K562 (cell line): Measurements from ENCODE around the gene RAB31. TPM values are rescaled to one million over a fixed set of nuclear protein-coding genes. Genes with fewer than 3 reads are reported as not detected.
A peak's percentile ranks its signal among the peaks of the same experiment; 100 is the strongest.

Experiments used
- ATAC-seq: fragments of 200-7000 bp; cut with Tn5 transposase; 3 replicates; pipeline ENCODE4 v1.9.1; 2020; ENCODE audit warnings: moderate library complexity
- BruUV-seq: library from RNA; stranded (reverse); fragments of 400-500 nt; replicated peaks from 2 replicates; lab custom pipeline; 2021; lab: Mats Ljungman, UMichigan
- CTCF ChIA-PET: fragments of 300-600 bp; formaldehyde crosslinking; extraction: SDS; loops from one replicate; lab custom pipeline; 2021; ENCODE audit warnings: low intra/inter-chr PET ratio; lab: Yijun Ruan, JAX
- POLR2A ChIA-PET: fragments of 300-600, 350-650 bp; sonication (Branson Sonifier 250); formaldehyde crosslinking; extraction: SDS; loops from one replicate; lab custom pipeline; 2021; ENCODE audit warnings: antibody characterized with exemption, inconsistent platforms; lab: Yijun Ruan, JAX
- DNase-seq, 4 experiments: peaks; one replicate each; pipeline versions ENCODE4 v3.0.0 to v3.0.0-alpha.2; 2011 to 2018; ENCODE audit warnings: low spot score in 3 of 4, mixed read lengths in 3 of 4; ENCODE audit errors: extremely low read depth in 1 of 4
- FAIRE-seq: peaks from 2 replicates; lab custom pipeline; 2011; peaks lifted over from hg19 to GRCh38; lab: Jason Lieb, UNC
- H2AFZ ChIP-seq: 2 replicates; pipeline ENCODE4 v1.6.0; 2011; ENCODE audit warnings: low read depth, low read length, control low read depth, inconsistent platforms
- H3K27ac ChIP-seq: fragments of 200-600 bp; 3 replicates; pipeline ENCODE4 v1.8.0; 2011; ENCODE audit warnings: low read depth, mild to moderate bottlenecking, control low read depth, inconsistent platforms, low read length, moderate library complexity, mixed read lengths; ENCODE audit errors: extremely low read depth
- H3K27me3 ChIP-seq, 2 experiments: fragments of 300-600 bp in 1 of 2; 2 replicates in 1 of 2; 3 replicates in 1 of 2; pipeline versions ENCODE4 v1.6.0 to v1.8.0; 2011; ENCODE audit warnings: inconsistent platforms in 2 of 2, low read length in 2 of 2, mild to moderate bottlenecking in 1 of 2, mixed read lengths in 1 of 2, moderate library complexity in 1 of 2; ENCODE audit not compliant: control insufficient read depth in 2 of 2, insufficient read depth in 2 of 2
- H3K36me3 ChIP-seq: fragments of 300-600 bp; 3 replicates; pipeline ENCODE4 v1.8.0; 2011; ENCODE audit warnings: mild to moderate bottlenecking, low read length, inconsistent platforms; ENCODE audit not compliant: control insufficient read depth, insufficient read depth
- H3K4me1 ChIP-seq, 2 experiments: fragments of 200-600 bp in 1 of 2; replicated peaks in 1 of 2; 2 replicates in 1 of 2; 3 replicates in 1 of 2; pipeline versions ENCODE4 v1.5.1 to v1.8.0; 2011; ENCODE audit warnings: inconsistent platforms in 2 of 2, low read length in 2 of 2, mild to moderate bottlenecking in 1 of 2, mixed read lengths in 1 of 2, moderate library complexity in 1 of 2; ENCODE audit not compliant: control insufficient read depth in 2 of 2, insufficient read depth in 2 of 2
- H3K4me2 ChIP-seq: 2 replicates; pipeline ENCODE4 v1.6.1; 2011; ENCODE audit warnings: low read length, control low read depth, inconsistent platforms, mixed read lengths; ENCODE audit not compliant: insufficient read depth
- H3K4me3 ChIP-seq: fragments of 200-600 bp; sonication (generic), shearing (Covaris generic); 2 replicates; pipeline ENCODE4 v1.5.1; 2016; ENCODE audit warnings: control low read depth, inconsistent platforms
- H3K79me2 ChIP-seq: fragments of 200-600 bp; 3 replicates; pipeline ENCODE4 v1.8.0; 2011; ENCODE audit warnings: low read length, inconsistent platforms; ENCODE audit not compliant: control insufficient read depth, insufficient read depth
- H3K9ac ChIP-seq, 2 experiments: 2 replicates each; pipeline versions ENCODE4 v1.6.0 to v1.6.1; 2011; ENCODE audit warnings: low read depth in 2 of 2, low read length in 2 of 2, control low read depth in 1 of 2, inconsistent platforms in 1 of 2, mild to moderate bottlenecking in 1 of 2, mixed read lengths in 1 of 2; ENCODE audit not compliant: insufficient read depth in 1 of 2
- H3K9me1 ChIP-seq: one replicate; pipeline ENCODE4 v1.6.0; 2011; ENCODE audit warnings: inconsistent platforms, mild to moderate bottlenecking, low read length, moderate library complexity; ENCODE audit not compliant: control insufficient read depth, insufficient read depth
- H3K9me3 ChIP-seq: replicated peaks from 2 replicates; pipeline ENCODE4 v1.5.1; 2011; ENCODE audit warnings: low read depth, low read length, inconsistent platforms; ENCODE audit not compliant: control insufficient read depth, insufficient read depth
- H4K20me1 ChIP-seq: replicated peaks from 2 replicates; pipeline ENCODE4 v1.6.1; 2011; ENCODE audit warnings: low read length, inconsistent platforms, mixed read lengths; ENCODE audit not compliant: control insufficient read depth, insufficient read depth
- ATF1 ChIP-seq, 2 experiments: fragments of 450-650 bp in 1 of 2; IDR thresholded peaks; 2 replicates each; pipeline ENCODE4 v1.6.1; 2016; ENCODE audit warnings: missing compliant biosample characterization in 1 of 2, missing genetic modification characterization in 1 of 2
- CTBP1 ChIP-seq: fragments of 450-650 bp; IDR thresholded peaks from 2 replicates; pipeline ENCODE4 v1.6.1; 2016; ENCODE audit warnings: borderline replicate concordance
- EP300 ChIP-seq: IDR thresholded peaks from 2 replicates; pipeline ENCODE4 v1.6.1; 2012; ENCODE audit warnings: low read length, improper control_type of control experiment
- FOSL1 ChIP-seq: fragments of 200-800 bp; sonication (Bioruptor generic); conservative IDR thresholded peaks from 2 replicates; pipeline ENCODE4 v1.6.1; 2016; ENCODE audit warnings: missing genetic modification characterization, missing compliant biosample characterization
- FOXM1 ChIP-seq, 2 experiments: fragments of 450-650 bp in 1 of 2; sonication (generic) in 1 of 2; formaldehyde crosslinking in 1 of 2; IDR thresholded peaks; 2 replicates each; pipeline versions ENCODE4 v1.6.1 to v1.9.0; 2017 to 2022; ENCODE audit warnings: low read depth in 2 of 2, mild to moderate bottlenecking in 2 of 2, missing genetic modification reagents in 1 of 2, moderate library complexity in 1 of 2
- JUND ChIP-seq, 2 experiments: IDR thresholded peaks; 2 replicates in 1 of 2; 3 replicates in 1 of 2; pipeline ENCODE4 v1.6.1; 2011; ENCODE audit warnings: borderline replicate concordance in 2 of 2, low read depth in 2 of 2, low read length in 2 of 2, improper control_type of control experiment in 1 of 2, missing biosample characterization in 1 of 2, missing genetic modification characterization in 1 of 2, missing genetic modification reagents in 1 of 2
- MEIS2 ChIP-seq: fragments of 450-650 bp; IDR thresholded peaks from 2 replicates; pipeline ENCODE4 v1.6.1; 2014; ENCODE audit warnings: mild to moderate bottlenecking; ENCODE audit not compliant: partially characterized antibody
- NFE2 ChIP-seq: IDR thresholded peaks from 2 replicates; pipeline ENCODE4 v1.6.1; 2014; ENCODE audit warnings: antibody characterized with exemption, low read depth
- POLR2A ChIP-seq: fragments of 450-650 bp; conservative IDR thresholded peaks from 2 replicates; pipeline ENCODE4 v1.6.1; 2016
- RAD21 ChIP-seq, 2 experiments: fragments of 250-450 bp in 1 of 2; fragments of 450-650 bp in 1 of 2; sonication (Bioruptor Pico) in 1 of 2; formaldehyde crosslinking in 1 of 2; IDR thresholded peaks in 1 of 2; conservative IDR thresholded peaks in 1 of 2; 2 replicates each; pipeline versions ENCODE4 v1.4.0 to v1.8.0; 2020 to 2022; ENCODE audit warnings: mild to moderate bottlenecking in 2 of 2, moderate library complexity in 1 of 2
- RCOR1 ChIP-seq, 2 experiments: IDR thresholded peaks; 2 replicates each; pipeline ENCODE4 v1.6.1; 2012; ENCODE audit warnings: low read depth in 2 of 2, low read length in 2 of 2, borderline replicate concordance in 1 of 2, improper control_type of control experiment in 1 of 2
- TCF3 ChIP-seq: sonication (generic); formaldehyde crosslinking; IDR thresholded peaks from 2 replicates; pipeline ENCODE4 v1.4.0; 2020; ENCODE audit warnings: mild to moderate bottlenecking, missing genetic modification reagents
- ZNF778 ChIP-seq: fragments of 450-650 bp; formaldehyde crosslinking; IDR thresholded peaks from 2 replicates; pipeline ENCODE4 v1.4.0; 2020; ENCODE audit warnings: mild to moderate bottlenecking, moderate library complexity
- WGBS: fragments of 100-300 bp; shearing (Covaris generic); methylation state at CpG from one replicate; pipeline ENCODE4 v1.1.6; 2016; ENCODE audit warnings: low coverage, mixed read lengths; ENCODE audit not compliant: insufficient coverage; ENCODE audit errors: missing lambda C conversion rate; 5-methylcytosine and 5-hydroxymethylcytosine counted together
- in situ Hi-C: fragments of 300-500 bp; cut with MboI; formaldehyde crosslinking; loops from 4 replicates; pipeline ENCODE4 v1.15.0; 2018; ENCODE audit warnings: inconsistent platforms, mixed read lengths
- intact Hi-C: fragments of 100-400 bp; cut with micrococcal nuclease; formaldehyde crosslinking; loops from 2 replicates; pipeline ENCODE4 v1.14.2; 2022
- polyA plus RNA-seq, 8 experiments: library from polyadenylated mRNA; depleted of rRNA in 4 of 8; stranded (reverse) in 5 of 8; unstranded in 3 of 8; fragments of >200 nt; fragmentation: Nextera tagmentation in 2 of 8; fragmentation: Illumina TruSeq in 1 of 8; extraction: Ambion mirVana in 2 of 8; extraction: Trizol in 1 of 8; gene quantifications; 2 replicates each; pipeline versions ENCODE4 v1.2.1 to v1.2.3, GENCODE V29; 2011 to 2014; ENCODE audit warnings: inconsistent platforms in 1 of 8, missing spikeins in 1 of 8
- total RNA-seq, 7 experiments: library from RNA; depleted of rRNA in 6 of 7; stranded (reverse); fragments of >200 nt in 6 of 7; fragmentation: Illumina TruSeq in 2 of 7; extraction: Trizol in 2 of 7; gene quantifications; 2 replicates each; pipeline versions ENCODE4 v1.2.1 to v1.2.3, GENCODE V29; 2011 to 2021; ENCODE audit warnings: low replicate concordance in 1 of 7
- TF ChIP-seq, protein P1 (sequence below), 2 experiments: IDR thresholded peaks in 1 of 2; conservative IDR thresholded peaks in 1 of 2; 2 replicates each; pipeline ENCODE4 v1.6.1; 2016; ENCODE audit warnings: low read depth in 2 of 2, mild to moderate bottlenecking in 1 of 2, missing compliant biosample characterization in 1 of 2, missing genetic modification characterization in 1 of 2, moderate library complexity in 1 of 2
- TF ChIP-seq, protein P2 (sequence below): fragments of 450-650 bp; IDR thresholded peaks from 2 replicates; pipeline ENCODE4 v1.6.1; 2016

The RAB31 gene
- total and polyA plus RNA-seq, 9 of the 15 experiments (the other 6 are each of a cell fraction or from before 2014, with no cell fraction given) = 20.7 to 70.4 (median 41.3) TPM

DNA sequence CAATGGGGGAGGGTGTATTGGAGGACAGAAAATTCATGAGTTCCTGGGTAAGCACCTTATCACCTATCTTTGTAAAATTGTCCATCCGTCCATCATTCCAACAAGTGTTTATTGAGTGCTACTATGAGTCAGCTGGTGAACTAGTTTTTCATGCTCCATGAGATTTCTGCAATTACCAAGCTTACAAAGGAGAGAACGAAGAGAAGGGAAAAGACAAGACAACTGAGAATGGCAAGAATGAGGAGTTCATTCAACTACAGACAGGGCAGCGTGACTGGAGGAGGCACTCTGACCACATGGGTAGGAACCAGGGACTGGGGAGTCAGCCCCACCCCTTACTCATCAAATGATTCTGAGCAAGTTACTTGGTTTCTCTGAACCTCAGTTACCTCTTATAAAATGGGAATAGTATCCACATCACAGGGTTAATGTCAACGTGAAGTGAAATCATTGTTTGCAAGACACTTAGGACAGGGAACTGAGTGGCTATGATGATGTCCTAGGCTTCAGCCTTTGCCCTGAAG is 159.0 kb downstream of the RAB31 start:
- H3K27me3 ChIP-seq = no peaks in the 10 kb centered on the region
- in situ Hi-C loops = no loop called here
- no peaks in the 10 kb centered on the region for H4K20me1 ChIP-seq
- no peak overlapping the region for H3K4me3 ChIP-seq
- no peaks in the 10 kb centered on the region for H3K9me1 ChIP-seq
- FAIRE-seq (peak; percentile 62), ATAC-seq (no peak), DNase-seq (peak in 1 of 4 experiments; percentile 55)
- POLR2A ChIA-PET = interaction anchor here (0.6 to 1.3 kb wide), 3 partner anchors 9 to 48 kb away, joined by 3 read pairs; no protein-coding TSS in a partner anchor
- H3K9ac ChIP-seq = no peak overlapping the region
- peak overlapping the region; percentile 16 for H3K4me2 ChIP-seq
- intact Hi-C loops = no loop called here
- peaks cover 14 to 46% of the 10 kb centered on the region in 2 experiments for H3K4me1 ChIP-seq
- H3K79me2 ChIP-seq = peaks cover 3% of the 10 kb centered on the region; the same call in 1 of the 3 replicates
- peak overlapping the region; percentile 48 for H2AFZ ChIP-seq
- peaks cover 11% of the 10 kb centered on the region; the same call in 2 of the 3 replicates for H3K36me3 ChIP-seq
- CTCF ChIA-PET = no interaction called here
- peak overlapping the region; percentile 58; the same call in 2 of the 3 replicates for H3K27ac ChIP-seq
- peaks cover 24% of the 10 kb centered on the region for H3K9me3 ChIP-seq
- WGBS = 53% methylated on average over 4 of the region's 4 CpGs
- BruUV-seq = no TSS peak
- TF ChIP-seq NFE2 (peak; percentile 11; the same call in 1 of the 2 replicates), ZNF778 (CRISPR knock-in tag) (no peak), FOXM1 (IDR thresholded peaks at IDR 0.05; ENCODE audit: low read depth) (no peak), FOXM1 (CRISPR knock-in tag; IDR thresholded peaks at IDR 0.05; ENCODE audit: low read depth) (no peak), RCOR1 (IDR thresholded peaks at IDR 0.05; ENCODE audit: borderline replicate concordance in 1 of 2, low read depth in 2 of 2, low read length in 2 of 2) (peak in 1 of 2 experiments; percentile 19; a peak in 1 of 4 replicates), TCF3 (CRISPR knock-in tag) (0 out of 2 replicates have a peak, but pooled peaks have one; percentile 4), RAD21 (CRISPR knock-in tag; conservative IDR thresholded peaks at IDR 0.05 in 1 of 2, IDR thresholded peaks at IDR 0.05 in 1 of 2) (peak in 1 of 2 experiments; percentile 34; a peak in 2 of 4 replicates), JUND (IDR thresholded peaks at IDR 0.05; ENCODE audit: borderline replicate concordance, low read depth, low read length) (peak; percentile 40; the same call in 1 of the 2 replicates), JUND (tag; IDR thresholded peaks at IDR 0.05; ENCODE audit: borderline replicate concordance, low read depth, low read length) (peak; percentile 14; the same call in 1 of the 3 replicates), ATF1 (CRISPR knock-in tag; IDR thresholded peaks at IDR 0.05) (no peak), ATF1 (tag; IDR thresholded peaks at IDR 0.05) (no peak), POLR2A (no peak), EP300 (peak; percentile 16; the same call in 1 of the 2 replicates), FOSL1 (tag) (peak; percentile 34; the same call in 1 of the 2 replicates), MEIS2 (peak; percentile 52), CTBP1 (peak; percentile 38; the same call in 1 of the 2 replicates)
- TF ChIP-seq, protein P1, sequence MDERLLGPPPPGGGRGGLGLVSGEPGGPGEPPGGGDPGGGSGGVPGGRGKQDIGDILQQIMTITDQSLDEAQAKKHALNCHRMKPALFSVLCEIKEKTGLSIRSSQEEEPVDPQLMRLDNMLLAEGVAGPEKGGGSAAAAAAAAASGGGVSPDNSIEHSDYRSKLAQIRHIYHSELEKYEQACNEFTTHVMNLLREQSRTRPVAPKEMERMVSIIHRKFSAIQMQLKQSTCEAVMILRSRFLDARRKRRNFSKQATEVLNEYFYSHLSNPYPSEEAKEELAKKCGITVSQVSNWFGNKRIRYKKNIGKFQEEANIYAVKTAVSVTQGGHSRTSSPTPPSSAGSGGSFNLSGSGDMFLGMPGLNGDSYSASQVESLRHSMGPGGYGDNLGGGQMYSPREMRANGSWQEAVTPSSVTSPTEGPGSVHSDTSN (CRISPR knock-in tag; IDR thresholded peaks at IDR 0.05; ENCODE audit: low read depth) = no peak
- TF ChIP-seq, protein P1 (tag; conservative IDR thresholded peaks at IDR 0.05; ENCODE audit: low read depth) = peak; percentile 47; the same call in 1 of the 2 replicates
- TF ChIP-seq, protein P2, sequence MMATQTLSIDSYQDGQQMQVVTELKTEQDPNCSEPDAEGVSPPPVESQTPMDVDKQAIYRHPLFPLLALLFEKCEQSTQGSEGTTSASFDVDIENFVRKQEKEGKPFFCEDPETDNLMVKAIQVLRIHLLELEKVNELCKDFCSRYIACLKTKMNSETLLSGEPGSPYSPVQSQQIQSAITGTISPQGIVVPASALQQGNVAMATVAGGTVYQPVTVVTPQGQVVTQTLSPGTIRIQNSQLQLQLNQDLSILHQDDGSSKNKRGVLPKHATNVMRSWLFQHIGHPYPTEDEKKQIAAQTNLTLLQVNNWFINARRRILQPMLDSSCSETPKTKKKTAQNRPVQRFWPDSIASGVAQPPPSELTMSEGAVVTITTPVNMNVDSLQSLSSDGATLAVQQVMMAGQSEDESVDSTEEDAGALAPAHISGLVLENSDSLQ = peak; percentile 62
